Stimulated activated memory B cell treated with anti-CD40 and anti-IgM and Interleukin-4, amounts not matched to agents 10 μg/mL and 1 μg/mL and 100 μg/mL, for 72 hours (primary cell): ENCODE data around the gene RWDD1.
A peak's percentile ranks its signal among the peaks of the same experiment; 100 is the strongest.

ENCODE experiments used
- ATAC-seq: fragments of 150-1000 bp; cut with Tn5 transposase; 2 replicates; pipeline ENCODE4 v1.10.0; 2021
- H3K27ac Mint-ChIP-seq: one replicate; pipeline ENCODE4 v1.8.0; 2022; ENCODE audit warnings: mild to moderate bottlenecking, mixed read lengths
- H3K27me3 Mint-ChIP-seq: one replicate; pipeline ENCODE4 v1.8.0; 2022; ENCODE audit warnings: mixed read lengths
- H3K36me3 Mint-ChIP-seq: one replicate; pipeline ENCODE4 v1.8.0; 2022; ENCODE audit warnings: mixed read lengths
- H3K4me1 Mint-ChIP-seq: one replicate; pipeline ENCODE4 v1.8.0; 2022; ENCODE audit warnings: mixed read lengths
- H3K4me3 Mint-ChIP-seq: one replicate; pipeline ENCODE4 v1.8.0; 2022; ENCODE audit warnings: mild to moderate bottlenecking, moderate library complexity, mixed read lengths
- H3K9me3 Mint-ChIP-seq: one replicate; pipeline ENCODE4 v1.8.0; 2022; ENCODE audit warnings: mixed read lengths

Gene RWDD1

GRCh38 chr6:116570856-116571682, at the start of gene RWDD1:
Gene RWDD1 (plus strand): TSS chr6:116571504. CDS start chr6:116571583, 79 bp downstream.
- ATAC-seq, result peak; percentile 99
- Mint-ChIP-seq H3K27ac (peak within 1 kb of the TSS; percentile 97), H3K4me3 (peak within 1 kb of the TSS; percentile 94), H3K27me3 (no peaks in the 10 kb centered on the region), H3K36me3 (peaks cover 22% of the 10 kb centered on the region), H3K4me1 (peaks cover 51% of the 10 kb centered on the region), H3K9me3 (no peaks in the 10 kb centered on the region)

DNA sequence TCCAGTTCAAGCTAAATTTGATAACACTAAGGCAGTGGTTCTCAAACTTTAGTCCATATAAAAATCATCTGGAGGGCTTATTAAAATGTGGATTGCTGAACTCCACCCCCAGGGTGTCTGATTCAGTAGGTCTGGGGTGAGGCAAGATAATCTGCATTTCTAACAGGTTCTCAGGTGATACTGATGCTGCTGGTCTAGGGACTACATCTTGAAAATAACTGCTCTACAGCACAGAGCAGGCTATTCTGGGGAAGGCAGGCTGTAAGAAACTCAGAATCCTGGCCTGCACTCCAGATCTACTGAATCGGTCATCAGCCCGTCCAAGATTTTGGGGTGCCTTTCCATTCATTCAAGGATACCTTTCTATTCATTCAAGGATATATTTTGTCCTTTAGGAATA, 48.4 kb upstream of the RWDD1 start:
- no peaks in the 10 kb centered on the region for H3K4me1 Mint-ChIP-seq
- no peak for ATAC-seq
- H3K27me3 Mint-ChIP-seq, result peaks cover 9% of the 10 kb centered on the region
- H3K27ac Mint-ChIP-seq, result no peak overlapping the region
- no peaks in the 10 kb centered on the region for H3K9me3 Mint-ChIP-seq
- H3K36me3 Mint-ChIP-seq, result no peaks in the 10 kb centered on the region
- no peak overlapping the region for H3K4me3 Mint-ChIP-seq

- Mint-ChIP-seq H3K36me3 (no peaks in the 10 kb centered on the region), H3K9me3 (no peaks in the 10 kb centered on the region), H3K4me3 (no peak overlapping the region), H3K4me1 (no peaks in the 10 kb centered on the region), H3K27ac (no peak overlapping the region), H3K27me3 (no peaks in the 10 kb centered on the region)
- no peak for ATAC-seq
Measured at GRCh38 chr6:116524236-116524635, 47.1 kb upstream of the RWDD1 start.

DNA sequence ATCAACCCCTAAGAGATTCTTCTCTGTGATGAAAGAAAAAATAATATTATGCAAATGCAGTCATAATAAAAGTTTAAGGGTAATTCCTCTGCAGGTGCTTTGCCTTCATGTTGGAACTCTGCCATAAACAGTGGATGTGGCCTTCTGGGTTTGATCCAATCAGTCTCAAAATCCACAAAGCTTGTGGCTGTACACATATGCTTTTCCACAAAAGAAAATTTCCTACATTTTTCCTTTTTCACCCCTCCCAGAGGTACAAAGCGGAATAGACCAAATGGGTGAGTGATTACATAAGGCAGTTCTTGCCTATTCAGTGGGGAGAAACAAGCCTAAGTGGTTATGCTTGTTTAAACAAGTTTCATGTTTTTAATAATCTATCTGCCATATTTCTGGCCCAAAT, 43.2 kb upstream of the RWDD1 start:
- ATAC-seq, result no peak
- no peak overlapping the region for H3K4me3 Mint-ChIP-seq
- H3K27me3 Mint-ChIP-seq, result no peaks in the 10 kb centered on the region
- peaks cover 6% of the 10 kb centered on the region for H3K4me1 Mint-ChIP-seq
- H3K27ac Mint-ChIP-seq, result no peak overlapping the region
- H3K9me3 Mint-ChIP-seq, result no peaks in the 10 kb centered on the region
- H3K36me3 Mint-ChIP-seq, result no peaks in the 10 kb centered on the region

DNA sequence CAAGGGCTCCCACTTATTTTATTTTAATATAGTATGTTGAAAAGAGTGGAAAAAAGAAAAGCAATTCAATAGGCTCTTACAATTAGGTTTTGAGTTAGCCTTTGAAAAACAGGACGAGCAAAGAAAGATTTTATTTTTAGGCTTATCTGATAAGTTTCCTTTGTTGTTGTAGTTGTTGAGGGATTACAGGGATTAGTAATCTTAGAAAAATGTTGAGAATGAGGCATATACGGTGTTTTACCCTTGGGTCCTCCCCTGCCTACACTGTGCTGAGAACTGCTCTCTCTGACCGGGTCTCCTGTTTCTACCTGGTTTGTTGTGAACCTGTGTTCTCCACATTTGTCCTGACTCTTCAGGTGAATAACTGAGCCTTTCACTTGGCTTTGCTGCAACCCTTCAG, 42.5 kb upstream of the RWDD1 start:
- Mint-ChIP-seq H3K4me3 (no peak overlapping the region), H3K9me3 (no peaks in the 10 kb centered on the region), H3K36me3 (no peaks in the 10 kb centered on the region), H3K4me1 (peaks cover 6% of the 10 kb centered on the region), H3K27me3 (no peaks in the 10 kb centered on the region), H3K27ac (no peak overlapping the region)
- ATAC-seq, result no peak

- H3K36me3 Mint-ChIP-seq, result no peaks in the 10 kb centered on the region
- no peak for ATAC-seq
- no peak overlapping the region for H3K4me3 Mint-ChIP-seq
- H3K4me1 Mint-ChIP-seq, result peaks cover 6% of the 10 kb centered on the region
- H3K27ac Mint-ChIP-seq, result no peak overlapping the region
- no peaks in the 10 kb centered on the region for H3K9me3 Mint-ChIP-seq
- no peaks in the 10 kb centered on the region for H3K27me3 Mint-ChIP-seq
Measured at GRCh38 chr6:116529466-116530290, 41.6 kb upstream of the RWDD1 start.

DNA sequence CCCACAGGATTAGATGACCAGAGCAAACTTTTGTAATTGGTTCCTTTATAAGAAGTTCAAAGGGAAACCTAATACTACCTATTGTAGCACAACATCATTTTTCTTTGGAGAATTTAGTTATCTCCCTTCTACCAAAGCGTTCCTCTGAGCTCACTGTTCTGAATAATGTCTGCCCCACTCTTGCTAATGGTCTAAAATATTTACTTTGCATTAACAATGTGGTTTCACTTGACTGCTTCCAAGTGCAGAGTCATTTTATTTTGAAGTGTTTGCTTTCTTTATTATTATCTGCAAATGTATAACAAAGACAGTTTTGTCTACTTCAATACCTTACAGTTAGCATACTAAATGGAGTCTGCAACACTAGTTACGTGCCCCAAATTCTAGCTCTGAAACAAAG, 40.9 kb upstream of the RWDD1 start:
- H3K36me3 Mint-ChIP-seq, result no peaks in the 10 kb centered on the region
- no peak for ATAC-seq
- no peak overlapping the region for H3K4me3 Mint-ChIP-seq
- no peaks in the 10 kb centered on the region for H3K9me3 Mint-ChIP-seq
- H3K27me3 Mint-ChIP-seq, result no peaks in the 10 kb centered on the region
- no peak overlapping the region for H3K27ac Mint-ChIP-seq
- H3K4me1 Mint-ChIP-seq, result peaks cover 6% of the 10 kb centered on the region

DNA sequence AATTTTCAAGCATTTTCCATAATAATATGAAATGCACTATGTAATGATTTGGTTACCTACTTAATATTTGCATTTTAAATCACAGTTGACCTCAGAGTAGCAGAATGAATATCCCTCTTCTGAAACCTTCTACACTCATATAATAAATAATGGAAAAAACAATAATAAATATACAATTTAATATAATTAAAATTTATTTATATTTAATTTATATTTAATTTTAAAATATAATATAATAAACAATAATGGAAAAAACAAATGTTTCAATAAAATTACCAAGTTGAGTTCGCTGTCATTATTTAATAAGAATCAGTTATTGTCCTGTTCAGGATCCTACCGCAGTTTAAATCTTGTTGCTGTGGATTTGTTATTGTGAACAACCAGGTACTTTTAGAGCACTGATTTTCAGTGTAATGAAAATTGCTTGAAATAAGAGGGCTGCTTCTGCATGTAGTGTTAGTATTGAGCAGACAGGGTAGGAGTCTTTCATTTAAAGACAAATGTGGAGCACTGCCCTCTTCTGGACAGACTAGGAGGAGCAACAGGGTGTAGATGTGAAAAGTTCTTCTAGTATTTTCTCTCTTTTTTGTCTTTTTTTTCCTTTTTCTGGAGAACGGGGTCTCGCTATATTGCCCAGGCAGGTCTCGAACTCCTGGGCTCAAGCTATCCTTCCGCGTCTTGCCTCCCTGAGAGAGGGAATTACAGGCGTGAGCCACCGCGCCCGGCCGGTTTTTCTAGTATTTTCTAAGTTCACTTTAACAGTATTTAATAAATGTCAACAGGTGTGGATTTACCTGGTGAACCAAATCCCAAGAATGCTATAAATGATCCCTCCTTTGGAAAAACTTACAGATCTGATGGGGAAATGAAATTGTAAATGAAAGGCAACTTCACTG, 39.4 kb upstream of the RWDD1 start:
- Mint-ChIP-seq H3K27ac (no peak overlapping the region), H3K4me3 (no peak overlapping the region), H3K36me3 (no peaks in the 10 kb centered on the region), H3K4me1 (peaks cover 6% of the 10 kb centered on the region), H3K27me3 (no peaks in the 10 kb centered on the region), H3K9me3 (no peaks in the 10 kb centered on the region)
- peak; percentile 85 for ATAC-seq

DNA sequence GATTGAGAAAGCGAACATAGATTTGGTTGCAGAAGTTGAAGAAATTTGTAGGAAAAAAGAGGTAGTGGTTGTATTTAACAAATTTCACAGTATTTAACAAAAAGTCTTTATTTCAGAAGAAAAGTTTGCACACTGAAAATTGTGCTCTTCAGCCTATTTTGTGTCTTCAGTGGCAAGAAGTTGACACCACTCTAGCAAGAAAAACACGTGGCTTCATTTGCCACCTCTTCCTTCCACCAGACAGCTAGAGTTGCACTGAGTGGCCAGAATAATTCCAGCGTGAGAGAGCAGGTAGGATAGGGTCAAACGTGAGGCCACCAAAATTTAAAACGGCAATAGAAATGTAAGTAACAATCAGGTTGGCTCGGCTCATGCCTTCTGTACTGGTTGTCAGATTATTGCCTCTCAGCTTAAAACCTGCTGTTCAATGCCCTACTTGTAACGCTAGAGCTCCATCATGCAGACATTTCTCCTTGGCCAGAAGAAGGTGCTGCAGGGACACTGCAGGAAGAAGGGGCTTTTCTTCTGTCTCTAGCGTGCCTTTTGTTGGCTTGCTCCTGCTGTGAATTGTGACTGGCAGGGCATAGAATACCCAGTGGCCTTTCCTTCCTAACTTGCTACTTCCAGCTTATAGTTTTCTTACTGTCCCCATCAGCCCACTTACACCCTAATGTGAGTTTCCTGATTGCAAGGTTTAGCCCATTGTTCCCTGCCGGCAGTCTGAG, 37.9 kb upstream of the RWDD1 start:
- H3K36me3 Mint-ChIP-seq, result no peaks in the 10 kb centered on the region
- H3K27ac Mint-ChIP-seq, result no peak overlapping the region
- ATAC-seq, result no peak
- no peaks in the 10 kb centered on the region for H3K27me3 Mint-ChIP-seq
- no peak overlapping the region for H3K4me3 Mint-ChIP-seq
- H3K4me1 Mint-ChIP-seq, result peaks cover 6% of the 10 kb centered on the region
- H3K9me3 Mint-ChIP-seq, result no peaks in the 10 kb centered on the region

- Mint-ChIP-seq H3K27me3 (peaks cover 3% of the 10 kb centered on the region), H3K36me3 (no peaks in the 10 kb centered on the region), H3K4me3 (no peak overlapping the region), H3K27ac (no peak overlapping the region), H3K4me1 (peaks cover 6% of the 10 kb centered on the region), H3K9me3 (no peaks in the 10 kb centered on the region)
- no peak for ATAC-seq
Measured at GRCh38 chr6:116535109-116535508, 36.2 kb upstream of the RWDD1 start.

GRCh38 chr6:116536216-116536621, 35.1 kb upstream of the RWDD1 start:
- no peaks in the 10 kb centered on the region for H3K9me3 Mint-ChIP-seq
- no peak overlapping the region for H3K4me3 Mint-ChIP-seq
- ATAC-seq, result no peak
- H3K4me1 Mint-ChIP-seq, result peaks cover 2% of the 10 kb centered on the region
- no peak overlapping the region for H3K27ac Mint-ChIP-seq
- H3K36me3 Mint-ChIP-seq, result no peaks in the 10 kb centered on the region
- H3K27me3 Mint-ChIP-seq, result peaks cover 14% of the 10 kb centered on the region

DNA sequence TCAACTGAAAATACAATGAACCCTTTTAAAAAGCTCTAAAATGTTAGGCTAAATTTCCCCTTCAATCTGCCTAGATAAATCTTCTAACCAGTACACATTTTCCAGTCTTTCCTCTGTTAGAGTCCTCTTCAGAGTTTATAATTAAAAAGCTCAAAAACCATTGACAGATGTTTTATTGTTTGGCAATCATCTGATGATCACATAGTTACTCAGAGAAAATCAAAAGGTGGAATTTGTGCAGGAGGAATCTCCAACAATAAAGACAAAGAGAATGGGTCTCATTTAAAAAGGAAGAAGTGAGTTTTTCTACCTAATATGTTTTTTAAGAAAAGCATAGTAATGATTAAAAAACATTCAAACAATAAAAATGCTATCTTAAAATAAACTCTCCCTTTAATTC, 28.9 kb upstream of the RWDD1 start:
- Mint-ChIP-seq H3K4me3 (no peak overlapping the region), H3K9me3 (no peaks in the 10 kb centered on the region), H3K27ac (no peak overlapping the region), H3K27me3 (peaks cover 24% of the 10 kb centered on the region), H3K4me1 (no peaks in the 10 kb centered on the region), H3K36me3 (no peaks in the 10 kb centered on the region)
- no peak for ATAC-seq

DNA sequence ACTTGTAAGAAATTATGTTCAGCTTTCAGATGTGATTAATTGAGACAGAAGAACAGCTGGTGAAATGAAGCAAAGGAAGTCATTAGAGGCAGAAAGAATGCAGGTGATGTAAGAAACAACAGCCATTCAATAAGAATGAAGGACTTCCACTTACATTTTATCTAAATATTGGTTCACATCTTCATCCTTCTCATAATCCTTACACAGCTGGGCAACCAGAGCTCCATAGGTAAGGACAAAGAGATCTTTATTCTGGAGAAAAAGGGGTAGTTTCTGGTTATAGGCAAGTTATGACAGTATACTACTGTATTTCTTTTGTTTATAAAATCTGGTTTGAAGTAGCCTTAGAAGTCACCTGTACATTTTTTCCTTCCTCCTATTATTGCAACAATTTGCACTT, 28.2 kb upstream of the RWDD1 start:
- Mint-ChIP-seq H3K4me3 (no peak overlapping the region), H3K4me1 (no peaks in the 10 kb centered on the region)

DNA sequence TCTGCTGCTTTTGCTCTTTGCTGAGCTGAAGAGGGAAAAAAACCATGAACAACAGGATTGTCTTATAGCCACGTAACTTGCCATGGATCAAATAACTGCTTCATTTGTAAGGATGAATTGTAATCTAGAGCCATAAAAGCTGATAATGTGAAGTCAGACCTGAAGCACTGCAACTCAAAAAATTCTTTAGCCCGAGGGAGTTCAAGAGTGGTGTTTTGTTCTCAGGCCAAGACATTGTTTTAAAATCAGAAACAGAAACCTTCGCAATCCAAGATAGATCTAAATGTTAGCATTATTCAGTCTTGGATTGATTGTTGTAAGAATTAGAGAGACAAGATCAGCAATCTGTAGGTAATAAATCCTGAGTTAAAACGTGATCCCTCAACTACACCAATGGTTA, 25.7 kb upstream of the RWDD1 start, which contains the start of gene TRAPPC3L:
TSS of gene TRAPPC3L (minus strand) at position 34 of the 400 bp plus-strand sequence. CDS start 170 bp downstream, outside the sequence.
- Mint-ChIP-seq H3K4me3 (no peak within 1 kb of the TSS), H3K4me1 (no peaks in the 10 kb centered on the region), H3K27me3 (peaks cover 18% of the 10 kb centered on the region), H3K36me3 (no peaks in the 10 kb centered on the region), H3K9me3 (no peaks in the 10 kb centered on the region), H3K27ac (no peak within 1 kb of the TSS)
- ATAC-seq, result no peak

More for the DNA sequence above, 28.2 kb upstream of the RWDD1 start:
- H3K36me3 Mint-ChIP-seq, result no peaks in the 10 kb centered on the region
- no peaks in the 10 kb centered on the region for H3K9me3 Mint-ChIP-seq
- ATAC-seq, result no peak
- H3K27ac Mint-ChIP-seq, result no peak overlapping the region
- peaks cover 24% of the 10 kb centered on the region for H3K27me3 Mint-ChIP-seq
